HG03439 (cell line): ENCODE results near the gene NKX1-1.
"Not testable (repeated sequence)": the region's sequence is repeated elsewhere in the genome, so short reads cannot be mapped to it uniquely, and the experiment has no call there.

ENCODE experiments used
- ATAC-seq: cut with Tn5 transposase; IDR thresholded peaks from one replicate; pipeline ENCODE4 v1.9.1; 2021; ENCODE audit warnings: mild to moderate bottlenecking, moderate library complexity; ENCODE audit not compliant: unreplicated experiment

Gene NKX1-1

DNA sequence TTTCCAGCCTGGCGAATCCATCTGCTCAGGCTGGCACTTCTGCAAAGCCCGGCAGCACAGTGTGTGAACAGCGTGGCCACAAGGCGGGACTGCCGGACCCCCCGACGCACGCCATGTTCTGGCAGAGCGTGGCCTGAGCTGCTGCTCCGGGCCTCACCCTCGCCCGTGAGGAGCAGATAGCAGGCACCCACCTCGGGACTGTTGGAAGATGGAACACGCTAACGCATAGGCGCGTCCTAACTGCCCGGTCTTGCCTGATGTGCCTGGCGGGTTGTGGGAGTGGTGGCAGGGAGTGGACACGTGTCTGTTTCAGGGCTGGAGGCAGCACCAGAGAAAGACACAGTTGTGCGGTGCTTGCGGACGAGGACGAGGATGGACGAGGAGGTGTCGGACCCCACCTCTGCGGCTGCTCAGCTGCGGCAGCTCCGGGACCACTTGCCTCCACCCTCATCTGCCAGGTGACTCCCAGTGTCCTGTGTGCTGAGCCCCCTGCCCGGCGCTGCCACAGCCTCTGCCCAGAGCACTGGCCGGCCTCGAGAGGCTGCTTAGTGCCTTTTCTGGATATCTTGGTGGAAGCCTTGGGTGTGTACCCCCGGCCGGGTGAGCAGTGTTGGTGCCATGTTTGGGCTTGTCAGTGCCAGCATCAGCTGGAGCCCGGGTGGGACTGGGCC, 31.1 kb downstream of the NKX1-1 start:
- no peak for ATAC-seq

DNA sequence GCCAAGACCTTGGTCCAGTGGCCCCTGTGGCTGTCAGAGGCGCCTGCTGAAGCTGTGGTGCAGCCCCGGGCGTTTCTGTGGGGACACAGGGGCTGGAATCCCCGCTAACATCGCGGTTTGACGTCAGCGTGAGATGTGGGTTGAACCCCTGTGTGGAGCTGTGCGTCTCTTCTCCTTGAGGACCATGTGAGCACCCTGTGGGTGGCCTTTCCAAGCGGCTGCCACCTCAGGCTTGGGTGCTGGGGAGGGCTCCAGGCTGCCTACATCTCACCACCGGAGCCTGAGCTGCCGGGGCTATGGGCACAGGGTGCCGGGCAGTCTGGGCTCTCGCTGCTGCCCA, 31.6 kb downstream of the NKX1-1 start:
- no peak for ATAC-seq

DNA sequence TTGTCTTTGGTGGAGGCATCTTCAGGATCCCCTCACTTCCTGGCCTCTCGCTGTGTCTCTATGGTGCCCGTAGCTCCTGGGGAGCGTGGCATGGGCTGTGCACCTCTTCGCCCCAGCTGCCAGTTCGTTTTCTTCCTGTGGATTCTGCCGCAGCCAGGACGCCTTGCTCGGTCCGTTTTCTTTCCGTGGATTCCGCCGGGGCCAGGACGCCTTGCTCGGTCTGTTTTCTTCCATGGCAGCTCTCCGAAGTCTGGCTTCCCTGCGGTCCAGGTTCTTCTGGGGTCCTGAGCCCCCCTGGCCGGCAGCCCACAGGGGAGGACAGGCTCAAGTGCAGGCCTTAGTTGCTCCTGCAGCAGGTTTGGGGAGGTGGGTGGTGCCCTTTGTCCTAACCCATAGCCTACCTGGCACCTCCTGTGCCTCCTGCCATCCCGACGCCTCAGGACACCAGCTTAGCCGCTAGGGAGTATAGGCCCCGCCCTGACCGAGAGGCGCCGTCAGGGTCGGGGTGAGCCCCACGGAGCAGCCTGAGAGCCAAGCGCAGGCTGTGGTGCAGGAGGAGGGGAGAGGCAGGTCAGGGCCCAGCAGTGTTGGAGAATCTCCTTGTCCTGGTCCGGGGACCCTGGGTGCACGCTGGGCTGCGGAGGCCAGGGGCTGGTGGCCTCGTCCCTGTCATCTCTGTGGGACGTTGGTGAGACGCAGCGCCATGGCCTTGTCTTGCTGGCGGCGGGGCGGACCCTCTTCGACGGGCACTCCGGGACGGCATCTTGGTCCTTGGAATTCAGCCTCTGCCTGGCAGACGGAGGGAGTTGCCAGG, 32.1 kb downstream of the NKX1-1 start:
- no peak for ATAC-seq

DNA sequence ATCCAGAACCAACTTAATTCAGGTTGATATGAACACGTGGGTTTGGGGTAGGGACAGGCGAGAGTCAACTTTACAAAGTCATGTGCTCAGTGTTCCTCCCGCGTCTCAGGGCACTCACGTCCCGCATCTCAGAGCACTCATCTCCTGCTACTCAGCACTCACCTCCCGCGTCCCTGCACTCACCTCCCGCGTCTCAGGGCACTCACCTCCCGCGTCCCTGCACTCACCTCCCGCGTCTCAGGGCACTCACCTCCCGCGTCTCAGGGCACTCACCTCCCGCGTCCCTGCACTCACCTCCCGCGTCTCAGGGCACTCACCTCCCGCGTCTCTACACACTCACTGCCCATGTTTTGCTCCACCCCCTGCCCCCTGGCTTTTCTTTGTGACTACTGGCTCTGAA, 33.7 kb downstream of the NKX1-1 start:
- not testable (repeated sequence) for ATAC-seq

DNA sequence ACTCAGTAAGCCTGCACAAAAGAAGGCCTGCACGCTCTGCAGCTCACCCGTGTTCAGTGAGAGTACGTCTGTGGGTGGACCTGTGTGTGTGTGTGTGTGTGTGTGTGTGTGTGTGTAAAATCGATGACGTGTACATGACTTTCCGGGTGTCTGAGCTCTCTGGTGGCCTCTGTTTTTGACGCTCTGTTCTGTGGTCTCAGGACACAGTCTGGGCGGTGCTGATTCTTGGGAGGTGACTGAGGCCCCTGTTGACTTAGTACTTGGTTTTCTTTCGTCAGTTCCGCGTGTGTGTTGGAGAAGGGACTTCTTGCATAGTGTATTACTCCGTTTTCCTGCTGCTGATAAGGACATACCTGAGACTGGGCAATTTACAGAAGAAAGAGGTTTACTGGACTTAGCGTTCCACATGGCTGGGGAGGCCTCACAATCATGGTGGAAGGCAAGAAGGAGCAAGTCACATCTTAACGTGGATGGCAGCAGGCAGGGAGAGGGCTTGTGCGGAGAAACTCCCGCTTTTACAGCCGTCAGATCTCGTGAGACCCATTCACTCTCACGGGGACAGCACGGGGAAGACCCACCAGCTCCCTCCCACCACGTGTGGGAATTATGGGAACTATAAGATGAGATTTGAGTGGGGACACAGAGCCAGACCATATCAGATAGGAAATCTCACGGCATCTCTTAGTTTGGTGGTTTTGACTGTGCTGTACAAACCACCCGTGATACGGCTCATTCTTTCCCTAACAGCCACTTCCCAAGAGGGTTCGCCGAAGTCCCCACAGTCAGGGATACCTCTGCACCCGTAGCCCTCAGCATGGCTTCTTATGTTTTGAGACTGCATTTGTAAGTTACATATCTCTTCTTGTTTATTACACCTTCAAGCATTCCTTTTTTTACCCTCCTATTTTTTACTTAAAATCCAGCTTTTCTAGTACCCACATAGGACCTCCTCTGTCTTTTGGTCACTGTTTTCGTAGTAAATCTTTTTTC, 34.8 kb downstream of the NKX1-1 start:
- no peak for ATAC-seq

DNA sequence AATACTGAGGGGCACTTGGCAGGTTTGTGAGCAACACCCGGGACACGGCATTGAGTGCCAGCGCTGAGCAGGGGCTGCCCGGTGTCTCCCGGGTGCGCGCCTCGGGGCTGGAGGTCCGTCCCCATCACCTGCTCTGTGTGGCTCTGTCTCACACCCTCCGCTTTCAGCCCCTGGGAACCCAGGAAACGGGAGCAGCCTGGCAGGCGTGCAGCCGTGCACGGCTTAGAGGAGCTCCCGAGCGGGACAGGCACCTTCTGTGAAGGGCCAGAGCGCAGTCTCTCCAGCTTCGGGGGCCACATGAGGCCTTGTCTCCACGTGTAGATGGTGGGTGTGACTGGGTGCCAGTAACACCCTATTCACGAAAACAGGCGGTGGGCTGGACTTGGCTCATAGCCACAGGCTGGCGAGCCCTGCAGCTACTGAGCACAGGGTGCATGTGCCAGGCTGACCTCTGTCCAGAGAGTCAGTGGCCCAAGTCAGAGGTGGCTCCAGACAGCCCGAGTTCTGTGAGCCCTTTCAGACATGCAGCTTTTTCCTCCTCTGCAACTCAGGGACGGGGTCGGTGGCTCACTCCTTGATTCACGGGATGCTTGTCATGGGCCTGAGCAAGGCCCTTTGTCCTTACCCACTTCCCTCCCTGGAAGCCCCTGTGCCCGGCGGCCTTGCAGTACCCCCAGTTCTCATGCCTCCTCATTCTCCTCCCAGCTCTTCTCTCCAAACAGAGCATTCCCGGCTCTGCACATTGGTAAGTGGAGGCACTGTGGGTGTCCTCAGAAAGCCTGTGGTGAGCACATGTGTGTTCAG, 35.7 kb downstream of the NKX1-1 start:
- ATAC-seq: no peak

DNA sequence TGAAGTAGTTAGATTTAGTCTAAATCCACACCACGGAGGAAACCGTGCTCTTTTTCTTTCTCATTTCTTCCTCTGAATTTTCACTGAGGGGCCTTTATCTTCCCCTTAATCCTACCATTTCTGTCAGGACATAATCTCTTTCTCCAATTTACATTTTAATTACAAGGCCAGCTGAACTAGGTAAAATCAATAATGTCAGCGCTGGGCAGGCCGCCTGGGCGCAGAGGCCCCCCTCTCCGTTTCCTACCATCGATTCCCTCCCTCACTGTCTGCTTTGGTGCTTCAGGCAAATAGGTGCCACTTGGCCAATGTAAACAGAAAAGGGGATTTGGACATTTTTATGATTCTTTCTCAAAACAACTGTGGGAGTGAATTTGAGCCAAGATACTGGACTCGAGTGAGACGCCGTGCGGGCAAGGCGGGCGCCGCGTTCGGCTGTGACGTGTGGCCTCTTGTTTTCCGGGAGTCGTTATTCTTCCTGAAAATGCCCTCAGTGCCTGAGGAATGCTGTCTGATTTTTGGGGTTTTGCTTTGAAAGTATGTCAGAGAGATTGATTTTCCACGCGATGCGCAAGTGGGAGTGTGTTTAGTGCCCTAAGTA, 36.7 kb downstream of the NKX1-1 start:
- ATAC-seq: no peak

DNA sequence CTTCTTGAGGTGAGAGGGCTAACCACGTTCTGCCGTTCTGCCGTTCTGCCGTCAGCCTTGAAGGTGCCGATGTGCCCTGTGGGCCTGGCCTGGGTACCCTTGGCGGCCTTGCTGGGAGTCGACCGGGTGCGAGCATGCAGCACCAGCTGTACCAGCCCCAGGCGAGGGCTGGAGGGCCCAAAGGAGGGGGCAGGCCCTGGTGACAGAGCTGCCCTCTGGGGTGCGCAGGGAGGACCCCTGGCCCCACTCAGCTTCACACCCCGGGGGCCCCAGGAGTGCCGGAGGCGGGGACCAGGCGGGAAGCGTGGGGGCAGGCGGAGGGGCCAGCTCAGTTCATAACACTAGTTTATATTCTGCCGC, 37.2 kb downstream of the NKX1-1 start:
- ATAC-seq: no peak

DNA sequence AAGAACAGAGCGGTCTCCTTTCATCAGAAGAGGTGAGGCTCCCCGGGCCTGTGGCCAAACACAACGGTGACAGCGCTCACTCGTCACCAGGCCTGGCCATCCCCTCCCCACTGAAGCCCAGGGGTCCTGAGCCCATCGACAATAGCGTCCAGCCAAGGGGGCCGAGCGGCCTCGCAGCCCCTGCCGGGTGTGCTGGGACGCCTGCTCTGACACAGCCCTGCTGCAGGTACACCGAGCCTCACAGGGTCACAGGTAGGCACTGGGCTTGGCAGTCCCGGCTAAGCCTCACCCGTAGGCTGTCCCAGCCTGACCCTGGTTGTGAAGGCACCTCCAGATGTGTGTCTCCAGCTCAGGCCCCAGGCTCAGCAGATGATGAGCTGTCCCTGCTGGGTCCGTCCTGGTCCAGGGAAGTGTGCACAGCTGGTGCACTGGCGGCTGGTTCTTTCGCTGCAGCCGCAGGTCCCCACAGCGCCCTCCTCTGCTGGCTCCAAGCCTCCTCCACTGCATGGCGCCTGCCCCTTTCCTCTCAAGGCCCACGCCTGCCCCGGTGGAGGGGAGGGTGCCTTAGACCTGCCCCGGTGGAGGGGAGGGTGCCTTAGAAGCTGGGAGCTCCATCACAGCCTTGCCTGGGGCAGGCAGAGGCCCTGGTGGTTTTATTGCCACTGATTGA, 37.7 kb downstream of the NKX1-1 start:
- no peak for ATAC-seq

DNA sequence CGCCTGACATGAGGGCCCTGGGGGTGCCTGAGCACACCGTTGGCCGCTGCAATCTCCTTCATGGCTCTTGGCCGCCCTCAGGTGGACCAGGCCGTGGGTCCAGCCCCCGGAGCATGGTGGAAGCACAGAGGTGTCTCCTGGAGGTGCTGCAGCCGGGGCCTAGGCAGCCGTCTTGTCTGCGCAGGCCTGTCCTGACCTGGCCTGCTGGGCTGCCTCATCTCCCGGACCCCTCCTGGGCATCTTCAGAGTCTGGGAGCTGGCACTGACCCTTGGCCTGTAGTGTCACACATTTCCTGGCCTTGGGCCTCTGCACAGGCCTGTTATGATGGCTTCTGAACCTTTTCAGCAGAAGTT, 38.3 kb downstream of the NKX1-1 start:
- ATAC-seq: no peak

DNA sequence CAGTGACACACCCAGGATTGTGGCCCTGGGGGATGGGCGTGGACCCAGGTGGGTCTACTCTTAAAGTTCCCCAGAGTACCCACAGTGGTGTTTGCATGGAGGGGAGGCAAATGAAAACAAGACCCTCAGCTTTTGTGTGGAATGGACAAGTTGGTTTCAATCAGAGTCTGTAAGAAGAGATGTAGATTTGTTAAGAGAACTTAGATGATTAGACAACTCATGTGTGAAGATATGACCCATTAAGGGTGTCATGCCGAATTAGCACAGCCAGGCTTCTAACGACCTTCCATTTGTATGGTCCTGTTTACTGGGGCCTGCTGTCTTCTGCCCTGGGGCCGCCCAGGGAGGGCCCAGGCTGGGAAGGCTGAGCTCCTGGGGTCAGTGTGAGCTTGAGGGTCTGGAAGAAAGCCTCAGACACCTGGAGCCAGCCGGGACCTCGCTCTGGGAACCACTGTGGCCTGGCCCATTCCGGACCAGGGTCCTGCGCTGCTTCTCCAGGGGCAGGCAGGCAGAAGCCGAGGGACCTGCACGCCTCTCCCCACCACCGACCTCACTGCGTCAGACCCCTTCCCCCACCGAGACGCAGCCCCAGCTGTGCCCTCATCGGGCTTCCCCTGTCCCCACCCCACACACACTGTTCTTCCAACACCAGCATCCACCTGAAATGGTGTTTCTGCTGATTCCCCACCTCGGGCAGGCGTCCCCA, 38.9 kb downstream of the NKX1-1 start:
- no peak for ATAC-seq

DNA sequence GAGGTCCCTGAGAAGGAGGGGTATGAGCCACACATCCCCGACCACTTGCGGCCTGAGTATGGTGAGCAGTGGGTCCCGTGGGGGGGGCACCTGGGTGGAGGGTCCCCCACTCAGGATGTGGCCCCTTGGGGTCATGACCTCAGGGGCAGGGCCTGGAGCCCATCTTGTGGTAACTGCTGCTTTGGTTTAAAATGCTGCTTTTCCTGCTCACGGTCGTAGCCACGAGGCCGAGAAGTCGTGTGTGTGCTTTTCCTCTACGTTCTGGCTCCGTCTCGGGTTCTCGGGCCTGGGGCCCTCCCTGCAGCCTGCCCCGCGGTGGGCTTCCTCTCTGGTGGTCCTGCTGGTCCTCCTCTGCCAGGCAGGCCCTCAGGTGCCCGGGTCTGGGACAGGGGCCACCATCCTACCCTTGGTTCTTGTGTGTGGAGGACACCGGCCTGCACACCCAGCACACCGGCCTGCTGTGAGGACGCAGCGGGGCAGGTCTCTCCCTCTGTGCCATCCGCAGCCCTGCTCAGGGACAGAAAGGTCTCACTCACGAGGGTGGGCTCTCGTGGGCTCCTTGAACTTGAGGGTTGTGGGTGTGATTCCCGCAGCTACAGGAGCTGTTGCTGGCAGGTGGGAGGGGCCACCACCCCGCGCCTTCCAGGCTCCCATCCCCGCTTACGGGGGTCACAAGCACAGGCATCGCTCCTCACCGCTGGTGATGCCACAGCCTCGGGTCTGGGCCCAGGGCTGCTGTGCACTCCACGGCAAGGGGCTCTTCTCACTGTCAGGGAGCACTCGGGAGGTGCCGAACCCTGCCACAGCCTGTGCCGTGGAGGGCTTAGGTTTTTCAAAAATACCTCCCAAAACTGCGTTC, 39.6 kb downstream of the NKX1-1 start:
- ATAC-seq: no peak

DNA sequence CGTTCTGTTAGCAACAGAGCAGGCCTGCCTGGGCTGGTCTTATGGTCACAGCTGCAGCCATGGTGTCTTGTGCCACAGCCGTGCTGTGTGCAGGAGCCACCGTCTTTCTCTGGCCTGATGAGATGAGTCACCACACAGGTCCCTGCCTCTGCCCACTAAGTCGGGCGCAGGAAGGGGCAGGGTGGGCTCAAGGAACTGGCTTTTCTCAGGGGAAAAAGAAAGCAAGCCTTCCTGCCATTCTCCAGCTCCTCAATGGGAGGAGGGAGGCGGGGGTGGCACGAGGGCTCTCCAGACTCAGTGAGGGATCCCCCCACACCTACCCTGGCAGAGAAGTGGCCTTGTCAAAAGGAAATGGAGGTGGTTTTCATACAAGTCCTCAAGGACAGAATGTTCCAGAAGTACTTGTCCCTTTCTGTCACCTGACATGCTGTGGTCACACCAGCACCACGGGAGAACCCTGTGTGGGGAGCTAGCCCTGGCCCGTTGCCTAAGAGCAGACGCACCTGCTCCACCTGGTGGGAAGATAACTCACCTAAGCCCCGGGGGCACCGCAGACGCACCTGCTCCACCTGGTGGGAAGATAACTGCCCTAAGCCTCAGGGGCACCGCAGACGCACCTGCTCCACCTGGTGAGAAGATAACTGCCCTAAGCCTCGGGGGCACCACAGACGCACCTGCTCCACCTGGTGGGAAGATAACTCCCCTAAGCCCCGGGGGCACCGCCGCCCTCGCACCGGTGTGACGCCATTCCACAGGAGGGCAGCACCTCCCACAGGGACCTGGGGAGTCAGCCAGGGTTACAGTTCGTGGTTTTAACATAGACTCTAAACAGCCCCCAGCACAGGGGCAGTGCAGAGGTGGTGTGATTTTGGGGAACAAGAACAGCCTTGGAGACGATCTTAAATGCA, 40.7 kb downstream of the NKX1-1 start:
- no peak for ATAC-seq

DNA sequence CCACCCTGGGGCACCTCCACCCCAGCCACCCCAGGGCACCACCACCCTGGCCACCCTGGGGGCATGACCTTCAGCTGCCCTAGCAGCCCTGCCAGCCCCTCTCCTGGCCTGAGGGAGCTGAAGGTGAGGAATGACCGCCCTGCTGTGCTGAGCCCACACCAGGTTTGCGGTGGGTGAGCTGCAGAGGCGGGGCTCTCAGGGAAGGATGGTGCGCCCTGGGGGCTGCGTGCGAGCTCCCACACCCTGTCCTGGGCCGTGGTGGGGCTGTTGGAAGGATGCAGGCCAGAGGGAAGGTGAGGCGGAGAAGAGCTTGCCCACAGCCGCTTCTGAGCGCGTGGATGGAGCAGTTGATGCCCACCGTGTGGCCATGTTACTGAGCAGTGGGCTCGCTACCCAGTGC, 41.5 kb downstream of the NKX1-1 start:
- ATAC-seq: no peak

DNA sequence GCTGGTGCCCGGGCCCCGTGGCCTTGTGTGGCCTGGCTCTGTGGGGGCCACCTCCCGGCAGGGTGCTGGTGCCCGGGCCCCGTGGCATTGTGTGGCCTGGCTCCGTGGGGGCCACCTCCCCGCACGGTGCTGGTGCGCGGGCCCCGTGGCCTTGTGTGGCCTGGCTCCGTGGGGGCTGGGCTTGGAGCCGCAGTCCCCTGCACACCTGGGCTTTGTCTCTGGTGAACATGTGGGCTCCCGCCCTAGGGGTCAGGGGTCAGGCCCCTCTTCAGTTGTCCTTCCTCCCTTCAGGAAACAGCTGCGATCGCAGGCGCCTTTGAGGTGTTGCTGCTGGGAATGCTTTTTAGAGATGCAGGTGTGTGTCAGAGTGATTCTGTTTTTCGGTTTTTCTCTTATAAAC, 42.0 kb downstream of the NKX1-1 start:
- no peak for ATAC-seq

DNA sequence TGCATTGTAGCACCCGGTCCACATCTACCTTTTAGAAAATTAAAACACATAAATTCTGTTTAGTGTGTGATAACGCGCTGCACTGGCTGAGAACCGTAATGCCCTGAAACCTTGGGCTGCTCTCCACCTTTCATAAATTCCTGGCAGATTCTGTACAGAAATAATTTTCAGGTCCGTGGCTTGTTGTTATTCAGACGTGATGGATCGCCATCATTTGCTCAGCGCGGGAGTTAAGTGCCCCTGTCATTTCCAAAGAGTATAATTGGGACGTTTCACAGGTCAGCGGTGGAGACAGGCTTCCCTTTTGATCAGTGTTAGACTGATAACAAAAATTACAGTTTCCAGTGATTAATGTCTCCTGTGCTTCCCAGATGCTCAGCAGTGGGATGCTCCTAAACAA, 42.7 kb downstream of the NKX1-1 start:
- no peak for ATAC-seq

DNA sequence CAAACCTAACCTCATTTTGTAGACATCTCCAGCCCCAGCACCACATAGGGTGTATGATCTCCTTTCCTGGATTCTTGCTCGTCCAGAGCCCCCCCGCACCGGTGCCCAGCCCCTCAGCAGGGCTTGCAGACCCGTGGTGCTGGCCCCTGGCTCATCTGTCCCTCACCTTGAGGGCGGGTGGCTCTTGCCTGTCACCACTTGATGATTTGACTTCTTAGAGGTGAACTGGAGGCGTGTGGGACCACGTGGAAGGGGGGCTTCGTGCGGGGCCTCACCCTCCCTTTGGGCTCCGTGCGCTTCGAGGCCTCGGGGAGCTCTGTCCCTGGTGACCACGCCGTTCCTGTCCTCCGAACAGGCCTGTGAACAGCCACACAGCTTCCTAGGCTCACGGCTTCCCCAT, 43.7 kb downstream of the NKX1-1 start:
- ATAC-seq: no peak
